Esophagus muscularis mucosa (tissue), 4 donors: Measurements from ENCODE around the gene ASB15.

Source experiments
- EP300 ChIP-seq: sonication (generic); formaldehyde crosslinking; IDR thresholded peaks from one replicate; pipeline ENCODE4 v1.6.1; 2017; ENCODE audit warnings: antibody characterized with exemption
- POLR2A ChIP-seq: fragments of 450-650 bp; IDR thresholded peaks from one replicate; pipeline ENCODE4 v1.6.1; 2017; ENCODE audit warnings: antibody characterized with exemption, moderate library complexity, mild to moderate bottlenecking, low read depth
- POLR2AphosphoS5 ChIP-seq, 2 donors: sonication (generic); formaldehyde crosslinking; IDR thresholded peaks; one replicate each; pipeline ENCODE4 v1.6.1; 2017; ENCODE audit warnings: antibody characterized with exemption in 2 of 2
- TF ChIP-seq, protein P1 (sequence below), 3 experiments: fragments of 200-600 bp in 2 of 3; fragments of 450-650 bp in 1 of 3; sonication (generic) in 2 of 3; IDR thresholded peaks; one replicate each; pipeline ENCODE4 v1.5.1; 2017 to 2019; ENCODE audit warnings: antibody characterized with exemption in 3 of 3, mild to moderate bottlenecking in 2 of 3, moderate library complexity in 1 of 3

DNA sequence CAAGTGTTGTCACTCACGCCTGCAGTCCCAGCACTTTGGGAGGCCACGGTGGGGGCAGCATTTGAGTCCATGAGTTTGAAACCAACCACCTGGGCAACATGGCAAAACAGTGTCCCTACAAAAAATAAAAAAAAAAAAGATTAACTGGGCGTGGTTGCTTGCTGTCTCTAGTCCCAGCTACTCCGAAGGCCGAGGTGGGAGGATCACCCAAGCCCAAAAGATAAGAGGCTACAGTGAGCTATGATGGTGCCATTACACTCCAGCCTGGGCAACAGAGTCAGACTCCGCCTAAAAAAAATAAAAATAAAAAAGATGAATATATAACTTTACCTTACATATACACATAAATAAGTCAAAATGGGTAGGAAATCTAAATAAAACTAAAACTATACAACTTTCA is 51.5 kb downstream of the ASB15 start:
- TF ChIP-seq, protein P1, sequence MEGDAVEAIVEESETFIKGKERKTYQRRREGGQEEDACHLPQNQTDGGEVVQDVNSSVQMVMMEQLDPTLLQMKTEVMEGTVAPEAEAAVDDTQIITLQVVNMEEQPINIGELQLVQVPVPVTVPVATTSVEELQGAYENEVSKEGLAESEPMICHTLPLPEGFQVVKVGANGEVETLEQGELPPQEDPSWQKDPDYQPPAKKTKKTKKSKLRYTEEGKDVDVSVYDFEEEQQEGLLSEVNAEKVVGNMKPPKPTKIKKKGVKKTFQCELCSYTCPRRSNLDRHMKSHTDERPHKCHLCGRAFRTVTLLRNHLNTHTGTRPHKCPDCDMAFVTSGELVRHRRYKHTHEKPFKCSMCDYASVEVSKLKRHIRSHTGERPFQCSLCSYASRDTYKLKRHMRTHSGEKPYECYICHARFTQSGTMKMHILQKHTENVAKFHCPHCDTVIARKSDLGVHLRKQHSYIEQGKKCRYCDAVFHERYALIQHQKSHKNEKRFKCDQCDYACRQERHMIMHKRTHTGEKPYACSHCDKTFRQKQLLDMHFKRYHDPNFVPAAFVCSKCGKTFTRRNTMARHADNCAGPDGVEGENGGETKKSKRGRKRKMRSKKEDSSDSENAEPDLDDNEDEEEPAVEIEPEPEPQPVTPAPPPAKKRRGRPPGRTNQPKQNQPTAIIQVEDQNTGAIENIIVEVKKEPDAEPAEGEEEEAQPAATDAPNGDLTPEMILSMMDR (IDR thresholded peaks at IDR 0.05): no peak
- TF ChIP-seq POLR2A: no peak
- TF ChIP-seq POLR2AphosphoS5 (IDR thresholded peaks at IDR 0.05): no peak
- TF ChIP-seq EP300: no peak
